Forelimb muscle (tissue), 1 donor: ENCODE data around the gene SIGLEC5. TPM values are rescaled to one million over a fixed set of nuclear protein-coding genes. Genes with fewer than 3 reads are reported as not detected.
A peak's percentile ranks its signal among the peaks of the same experiment; 100 is the strongest.

ENCODE experiments used
- DNase-seq: peaks from one replicate; pipeline ENCODE4 v3.0.0-alpha.2; 2013; ENCODE audit warnings: low read depth
- polyA plus RNA-seq: library from polyadenylated mRNA; unstranded; fragments of 120-200 nt; gene quantifications from one replicate; pipeline ENCODE4 v1.2.1, GENCODE V29; 2013; ENCODE audit not compliant: insufficient read length

Gene SIGLEC5
- polyA plus RNA-seq, 1 donor: 0.71 TPM

DNA sequence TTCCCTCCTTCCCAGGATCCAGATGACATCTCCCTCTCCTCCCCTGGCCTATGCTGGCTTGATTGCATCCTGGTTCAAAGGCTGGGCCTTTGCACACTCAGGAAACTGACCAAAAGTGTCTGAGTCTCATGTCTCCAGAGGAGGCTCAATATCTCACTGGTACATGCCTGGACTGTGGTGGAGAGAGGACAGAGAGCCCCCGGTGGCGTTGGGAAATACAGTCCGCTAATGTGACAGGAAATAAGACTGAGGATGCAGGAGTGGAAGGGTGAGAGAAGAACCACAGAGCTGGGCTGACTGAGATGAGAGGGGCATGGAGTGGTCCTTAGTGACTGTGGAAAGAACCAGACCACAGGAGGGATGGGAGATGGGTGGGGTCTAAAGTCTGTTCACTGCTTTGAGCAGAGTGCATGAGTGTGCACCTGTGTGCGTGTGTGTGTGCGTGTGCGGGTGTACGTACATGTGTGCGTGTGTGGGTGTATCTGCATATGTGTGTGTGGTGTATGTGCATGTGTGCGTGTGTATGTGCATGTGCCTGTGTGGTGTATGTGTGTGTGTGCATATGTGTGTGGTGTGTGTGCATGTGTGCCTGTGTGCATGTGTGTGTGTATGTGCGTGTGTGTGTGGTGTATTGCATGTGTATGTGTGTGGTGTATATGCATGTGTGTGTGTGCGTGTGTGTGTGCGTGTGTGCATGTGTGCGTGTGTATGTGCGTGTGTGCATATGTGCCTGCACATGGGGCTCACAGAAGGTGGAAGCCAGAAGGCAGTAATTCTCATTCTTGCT is 1.9 kb downstream of the SIGLEC5 start:
- no peak for DNase-seq

DNA sequence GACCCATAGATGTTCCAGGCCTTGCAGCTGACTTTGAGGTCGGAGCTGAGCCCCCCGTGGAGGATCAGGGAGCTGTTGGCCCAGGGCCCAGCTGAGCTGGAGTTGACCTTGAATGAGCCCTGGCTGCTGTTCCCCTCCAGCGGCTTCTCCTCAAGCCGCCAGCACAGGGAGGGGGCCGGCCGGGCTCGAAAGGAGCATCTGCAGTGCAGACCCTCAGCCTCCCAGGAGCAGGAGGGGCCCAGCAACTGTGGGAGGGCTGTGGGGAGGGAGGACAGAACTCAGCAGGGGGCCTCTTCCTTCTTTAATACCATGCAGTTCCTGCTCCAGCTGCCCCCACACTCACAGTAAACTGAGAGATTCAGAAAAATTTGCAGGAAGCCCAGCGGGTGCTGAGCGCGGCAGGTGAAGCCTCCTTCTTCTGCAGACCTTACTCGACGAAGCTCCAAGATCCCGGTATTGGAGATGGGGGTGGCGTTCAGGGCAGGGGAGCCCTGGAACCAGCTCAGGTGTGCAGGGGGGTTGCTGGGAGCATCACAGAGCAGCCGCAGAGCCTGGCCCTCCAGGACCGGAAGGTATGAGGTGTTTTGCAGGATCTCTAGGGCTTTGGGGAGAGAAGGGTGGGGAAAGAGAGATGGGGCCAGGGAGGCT is 2.6 kb downstream of the SIGLEC5 start:
- no peak for DNase-seq

DNA sequence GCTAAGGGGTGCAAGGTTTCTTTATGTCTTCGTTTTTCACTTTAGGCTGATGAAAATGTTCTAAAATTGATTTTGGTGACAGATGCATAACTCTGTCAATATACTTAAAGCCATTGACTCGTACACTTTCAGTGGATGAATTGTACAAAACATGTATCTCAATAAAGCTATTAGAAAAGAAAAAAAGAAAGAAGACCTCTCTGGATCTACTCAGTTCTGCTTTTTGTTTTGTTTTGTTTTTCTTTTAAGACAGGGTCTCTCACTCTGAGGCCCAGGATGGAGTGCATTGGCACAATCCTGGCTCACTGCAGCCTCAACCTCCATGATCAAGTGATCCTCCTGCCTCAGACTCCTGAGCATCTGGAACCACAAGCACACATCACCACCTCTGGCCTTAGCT is 3.5 kb downstream of the SIGLEC5 start:
- no peak for DNase-seq

DNA sequence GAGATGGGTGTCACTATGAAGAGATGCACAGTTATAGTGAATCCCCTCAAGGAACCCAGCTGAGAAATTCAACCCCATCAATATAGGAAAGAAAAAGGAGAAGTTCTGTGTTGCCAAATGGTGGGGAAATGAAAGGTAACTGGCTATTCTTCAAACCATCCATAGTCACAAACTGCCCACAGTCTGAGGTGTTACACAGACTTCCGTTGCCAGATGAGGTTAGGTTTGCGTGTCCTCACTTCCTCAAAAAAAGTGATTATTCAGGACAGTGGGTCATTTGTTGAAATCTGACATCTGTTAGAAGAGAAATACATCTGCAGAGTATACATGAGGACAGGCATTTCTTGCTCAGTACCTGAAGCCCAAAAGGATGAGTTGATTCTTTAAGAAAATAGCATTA is 9.0 kb downstream of the SIGLEC5 start:
- DNase-seq: no peak

DNA sequence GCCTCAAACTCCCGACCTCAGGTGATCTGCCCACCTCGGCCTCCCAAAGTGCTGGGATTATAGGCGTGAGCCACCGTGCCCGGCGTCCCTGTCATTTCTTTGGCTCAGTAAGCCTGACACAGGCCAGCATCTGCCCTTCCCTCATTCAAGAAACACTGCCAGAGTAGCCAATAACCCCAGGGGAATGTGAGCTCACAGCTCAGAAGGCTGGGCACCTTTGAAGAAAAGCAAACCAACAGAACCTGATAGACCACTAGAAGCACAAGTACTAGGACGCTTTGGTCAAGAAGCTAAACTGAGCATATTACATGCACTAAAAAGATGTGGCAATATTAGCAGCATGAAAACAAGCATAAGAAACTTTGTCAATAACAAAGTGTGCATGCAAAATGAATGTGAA is 14.2 kb downstream of the SIGLEC5 start:
- DNase-seq: no peak

DNA sequence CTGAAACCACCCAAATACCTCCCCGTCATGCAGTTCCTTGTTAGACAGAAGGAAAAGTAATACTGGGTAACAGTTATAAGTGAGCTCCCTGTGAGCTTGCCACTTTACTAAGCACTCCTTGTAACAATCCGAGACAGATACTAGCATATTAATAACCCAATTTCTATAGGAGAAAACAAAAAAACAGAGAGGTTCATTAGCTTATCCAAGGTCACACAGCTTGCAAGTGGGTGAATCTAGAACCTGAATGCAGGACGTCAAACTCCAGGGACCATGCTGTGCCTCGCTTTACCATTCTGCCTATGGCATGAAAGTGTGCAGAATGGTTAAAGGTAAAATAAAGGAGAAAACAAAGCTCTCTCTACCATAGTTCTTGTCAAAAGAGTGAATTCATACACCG is 15.4 kb downstream of the SIGLEC5 start:
- no peak for DNase-seq

DNA sequence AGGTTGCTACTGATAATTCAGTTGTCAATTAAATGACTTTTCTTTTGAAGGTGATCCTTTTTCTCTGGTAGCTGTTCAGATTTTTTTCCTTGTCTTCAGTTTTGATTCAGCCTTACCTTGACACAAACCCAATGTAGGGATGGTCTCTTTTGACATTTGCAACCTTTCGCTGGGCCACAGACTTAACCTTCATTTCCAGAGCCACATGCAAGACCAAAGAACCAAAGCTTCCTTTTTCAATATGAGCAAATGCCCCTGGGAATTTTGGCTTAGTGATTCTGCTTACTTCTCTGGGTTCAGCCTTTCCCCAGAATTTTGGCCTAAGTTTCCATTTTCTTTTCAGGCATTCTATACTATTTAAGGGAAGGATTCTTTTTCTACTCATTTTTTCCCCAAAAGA is 19.6 kb downstream of the SIGLEC5 start:
- no peak for DNase-seq

DNA sequence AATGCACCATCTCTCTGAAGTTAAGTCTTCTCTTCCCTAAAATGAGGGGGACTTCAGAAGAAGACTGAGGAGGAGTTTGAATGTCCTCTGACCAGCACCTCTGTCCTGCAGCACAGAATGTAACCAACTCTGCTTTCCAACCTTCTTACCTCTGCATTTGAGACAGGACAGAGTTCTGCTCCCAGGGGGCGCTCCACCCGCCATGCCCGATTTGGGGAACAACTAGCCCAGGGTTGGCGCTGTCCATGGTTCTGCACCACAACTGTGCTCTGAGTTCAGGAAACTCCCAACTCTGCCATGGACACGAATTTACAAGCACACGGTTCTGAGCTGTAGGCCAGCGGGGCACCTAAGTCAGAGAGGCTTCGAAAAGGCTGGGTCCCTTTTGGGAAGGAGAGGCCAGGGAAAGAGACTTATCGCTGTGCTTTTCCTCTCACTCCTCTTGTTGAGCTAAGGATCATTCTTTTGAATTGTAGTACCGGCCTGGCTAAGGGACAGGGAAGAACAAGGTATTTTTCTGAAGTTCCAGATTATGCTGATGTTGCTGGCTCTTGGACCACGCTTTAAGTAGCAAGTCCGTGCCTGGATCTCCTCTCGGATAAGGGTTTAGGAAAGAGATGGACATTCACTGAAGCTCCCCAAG is 22.2 kb downstream of the SIGLEC5 start:
- DNase-seq: no peak

DNA sequence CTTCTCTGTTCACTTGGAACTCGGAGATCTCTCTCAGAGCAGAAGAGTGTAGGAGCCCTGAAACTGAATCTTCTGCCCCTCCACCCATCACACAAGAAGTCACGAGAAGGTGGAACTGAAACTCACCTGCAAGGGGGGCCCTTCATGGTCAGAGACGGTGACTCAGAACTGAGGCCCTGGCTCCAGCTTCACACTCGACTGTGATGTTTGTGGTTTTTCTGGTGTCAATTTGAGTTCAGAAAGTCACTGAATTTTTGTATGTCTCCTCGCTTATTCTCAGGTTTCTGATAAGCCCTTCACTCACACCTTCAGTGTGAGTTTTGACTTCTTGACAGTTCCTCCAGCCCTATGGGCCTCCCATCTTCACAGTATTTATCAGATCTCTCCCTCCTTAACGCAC is 23.1 kb downstream of the SIGLEC5 start:
- no peak for DNase-seq

DNA sequence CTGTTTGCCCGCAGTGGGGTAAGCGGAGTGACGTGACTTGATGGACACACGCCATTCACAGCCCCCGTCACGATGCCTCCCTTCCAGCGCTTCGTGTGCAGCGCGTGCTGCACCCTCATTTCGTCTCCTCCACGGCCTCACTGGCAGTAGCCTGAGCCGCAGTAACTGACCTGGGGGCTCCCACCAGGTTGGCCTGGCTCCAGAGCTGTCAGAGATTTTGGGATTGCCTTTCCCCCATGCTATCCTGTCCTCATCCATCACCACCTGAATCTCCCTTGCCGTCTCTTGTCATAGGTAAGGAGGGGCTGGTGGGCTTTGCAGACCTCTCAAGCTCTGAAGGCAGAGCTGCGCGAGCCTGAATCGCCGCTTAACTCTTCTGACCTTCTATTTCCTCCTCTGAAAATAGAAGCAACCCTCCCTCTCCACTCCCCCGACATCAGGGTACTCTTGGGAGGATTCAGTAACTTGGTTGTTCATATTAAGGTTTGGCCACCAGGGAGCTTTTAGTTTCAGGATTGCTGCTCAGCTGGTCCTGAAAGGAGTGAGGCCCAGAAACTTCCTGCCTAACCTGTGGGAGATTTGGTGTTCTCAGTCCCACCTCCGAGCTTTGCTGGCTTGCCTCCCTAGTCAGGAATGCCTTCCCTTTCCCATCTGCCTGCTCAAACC is 27.9 kb downstream of the SIGLEC5 start:
- no peak for DNase-seq

DNA sequence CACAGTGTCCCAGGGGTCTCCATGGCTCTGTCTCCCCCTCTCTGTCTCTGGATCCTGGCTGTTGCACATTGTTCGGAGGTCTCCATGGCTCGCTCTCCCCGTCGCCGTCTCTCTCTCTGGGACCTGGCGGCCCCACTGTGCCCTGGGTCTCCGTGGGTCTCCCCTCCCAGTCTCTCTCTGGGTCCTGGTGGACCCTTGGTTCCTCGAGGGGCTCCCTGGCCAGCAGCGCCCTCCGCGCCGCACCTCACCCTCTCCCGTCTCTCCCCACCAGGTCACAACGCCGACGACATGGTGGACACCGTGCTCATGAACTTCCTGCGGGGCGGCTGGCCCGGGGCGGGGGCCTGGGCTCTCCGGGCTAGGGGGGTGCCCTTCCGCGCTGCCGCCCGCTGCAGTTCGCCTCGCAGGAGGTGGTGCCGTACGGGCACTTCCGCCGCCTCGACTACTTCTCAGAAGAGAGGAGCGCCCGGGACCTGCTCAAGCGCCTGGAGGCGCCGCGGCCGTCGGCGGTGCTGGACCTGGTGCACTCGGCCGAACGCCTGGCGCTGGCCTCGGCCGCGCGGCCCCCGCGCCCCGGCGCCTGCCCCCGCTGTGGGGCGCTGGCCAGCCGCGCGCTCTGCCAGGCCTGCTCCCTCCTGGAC is 29.1 kb downstream of the SIGLEC5 start:
- no peak for DNase-seq

DNA sequence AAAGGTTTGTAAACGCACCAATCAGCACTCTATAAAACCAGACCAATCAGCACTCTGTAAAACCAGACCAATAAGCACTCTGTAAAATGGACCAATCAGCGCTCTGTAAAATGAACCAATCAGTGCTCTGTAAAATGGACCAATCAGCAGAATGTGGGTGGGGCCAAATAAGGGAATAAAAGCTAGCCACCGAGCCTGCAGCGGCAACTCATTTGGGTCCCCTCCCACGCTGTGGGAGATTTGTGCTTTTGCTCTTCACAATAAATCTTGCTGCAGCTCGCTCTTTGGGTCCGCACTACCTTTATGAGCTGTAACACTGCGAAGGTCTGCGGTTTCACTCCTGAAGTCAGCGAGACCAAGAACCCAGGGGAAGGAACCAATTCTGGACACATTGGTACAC is 31.1 kb downstream of the SIGLEC5 start:
- DNase-seq: no peak

DNA sequence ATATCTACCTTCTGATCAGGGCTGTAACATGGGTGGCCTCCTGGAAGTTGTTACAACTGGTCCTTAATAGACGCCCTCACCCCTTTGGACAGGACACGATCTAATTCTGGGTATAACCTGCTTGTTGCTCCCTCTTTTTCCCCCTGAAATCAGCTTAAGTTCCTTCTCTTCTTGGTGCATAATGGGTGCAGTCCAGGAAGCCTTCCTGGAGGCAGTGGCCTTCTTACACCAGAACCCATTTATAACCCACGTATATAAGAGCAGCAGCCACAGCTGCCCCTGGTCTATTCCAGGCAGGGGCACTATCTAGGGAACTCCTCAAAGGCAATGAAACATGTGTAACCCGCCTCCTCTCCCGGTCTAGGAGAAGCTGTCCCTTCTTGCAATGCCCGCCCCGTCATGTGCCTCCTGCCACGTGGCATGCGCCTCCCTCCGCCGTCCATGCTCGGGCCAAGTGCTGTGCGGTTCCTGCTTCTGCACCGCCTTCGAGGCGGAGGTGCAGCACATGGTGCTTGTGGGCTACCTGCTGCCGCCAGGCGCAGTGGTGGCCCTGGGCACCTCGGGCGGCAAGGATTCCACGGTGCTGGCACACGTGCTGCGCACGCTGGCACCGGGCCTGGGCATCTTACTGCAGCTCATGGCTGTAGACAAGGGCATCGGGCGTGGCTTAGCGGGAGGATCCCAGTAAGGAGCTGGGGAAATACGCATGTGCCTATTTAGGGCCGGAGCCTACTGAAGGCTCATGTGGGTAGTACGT is 31.9 kb downstream of the SIGLEC5 start:
- no peak for DNase-seq

DNA sequence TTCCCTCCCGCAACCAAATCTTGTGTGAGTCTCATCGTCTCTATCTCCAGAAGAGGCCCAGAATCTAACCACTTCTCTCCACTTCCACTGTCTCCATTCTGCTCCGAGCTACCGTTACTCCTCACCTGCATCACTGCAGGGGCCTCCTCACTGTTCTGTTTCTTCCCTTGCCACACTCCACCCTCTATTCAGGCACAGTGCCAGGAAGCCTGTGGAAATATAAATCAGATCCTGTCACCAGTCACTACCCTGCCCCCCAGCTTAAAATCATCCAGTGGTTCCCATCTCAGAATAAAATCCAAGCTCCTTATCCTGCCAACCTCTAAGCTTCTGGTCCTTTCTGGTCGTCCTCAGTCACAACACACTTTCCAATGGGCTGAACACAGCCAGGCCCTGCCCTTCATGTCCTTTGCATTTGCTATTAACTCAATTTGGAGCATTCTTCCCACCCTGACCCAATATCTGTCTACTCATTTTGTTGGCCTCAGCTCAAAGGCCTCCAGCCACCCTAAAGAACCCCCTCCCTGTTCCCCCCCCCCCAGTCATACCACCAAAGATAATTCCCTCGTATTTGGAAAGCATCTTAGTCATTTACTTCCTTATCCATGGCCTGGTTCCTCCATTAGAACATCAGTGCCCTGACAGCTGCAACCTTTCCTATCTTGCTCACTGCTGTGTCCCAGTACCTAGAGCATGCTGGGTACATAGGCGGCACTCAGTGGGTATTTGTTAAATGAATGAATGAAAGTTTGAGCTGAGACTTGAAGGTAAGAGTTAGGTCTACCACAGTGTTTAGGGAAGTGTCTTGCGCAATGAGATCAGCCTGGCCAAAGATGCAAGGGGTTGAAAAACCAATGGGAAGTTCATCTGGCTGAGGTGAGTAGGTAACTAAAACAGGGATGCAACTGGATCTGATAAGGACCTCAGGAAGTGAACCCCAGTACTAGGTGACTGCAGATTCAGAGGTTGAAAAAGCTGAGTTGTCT is 34.7 kb downstream of the SIGLEC5 start:
- DNase-seq: no peak

DNA sequence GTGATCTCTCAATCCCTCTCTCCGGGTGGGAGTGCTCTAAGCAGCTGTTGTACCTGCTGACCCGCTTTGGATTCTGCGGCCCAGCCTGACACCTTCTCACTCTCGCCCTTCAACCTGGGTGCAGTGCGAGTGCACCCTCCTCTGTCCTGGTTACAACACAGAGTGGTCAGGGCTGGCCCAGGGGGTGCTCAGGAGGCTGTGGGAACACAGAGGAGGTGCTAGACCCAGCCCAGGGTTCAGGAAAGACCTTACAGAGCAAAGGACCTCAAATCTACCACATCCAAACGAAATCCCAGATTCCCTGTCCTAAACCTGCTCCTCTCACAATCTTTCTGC is 35.5 kb downstream of the SIGLEC5 start:
- DNase-seq: no peak

DNA sequence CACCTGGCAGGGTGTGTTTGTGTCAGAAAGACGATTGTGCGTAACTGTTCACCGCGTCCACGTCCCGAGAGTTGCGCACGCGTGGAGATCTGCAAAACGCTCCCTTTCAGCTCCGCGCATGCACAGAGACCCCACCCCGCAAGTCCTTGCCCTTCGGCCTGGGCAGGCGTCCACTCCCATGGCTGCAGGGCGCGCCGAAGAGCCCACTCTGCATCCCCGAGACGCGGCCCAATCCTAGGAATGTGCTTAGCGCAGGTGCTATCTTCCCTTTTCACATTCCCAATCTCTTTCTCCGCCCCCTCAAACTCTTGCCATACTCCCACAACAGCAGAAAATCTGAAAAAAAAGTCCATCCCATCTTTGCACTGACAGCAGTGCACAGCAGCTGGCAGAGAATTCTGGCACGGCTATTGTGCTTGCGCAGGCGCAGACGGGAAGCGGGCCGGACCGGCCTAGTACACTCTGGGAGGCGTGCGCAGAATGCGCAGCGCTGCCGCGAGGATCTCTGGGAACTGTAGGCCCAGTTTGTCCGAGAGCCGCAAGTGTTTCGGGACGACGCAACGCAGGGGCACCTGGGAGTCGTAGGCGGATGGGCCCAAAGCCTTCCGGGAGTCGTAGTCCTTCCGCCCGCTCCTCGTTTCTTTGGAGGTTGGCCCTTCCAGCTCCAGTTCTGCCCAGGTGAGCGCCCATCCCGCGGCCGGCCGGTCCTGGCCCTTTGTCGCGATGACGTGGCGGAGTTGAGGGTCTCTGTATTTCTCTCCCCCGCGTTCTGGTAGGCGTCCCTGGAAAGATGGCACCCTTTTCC is 36.0 kb downstream of the SIGLEC5 start:
- peak; percentile 98 for DNase-seq

DNA sequence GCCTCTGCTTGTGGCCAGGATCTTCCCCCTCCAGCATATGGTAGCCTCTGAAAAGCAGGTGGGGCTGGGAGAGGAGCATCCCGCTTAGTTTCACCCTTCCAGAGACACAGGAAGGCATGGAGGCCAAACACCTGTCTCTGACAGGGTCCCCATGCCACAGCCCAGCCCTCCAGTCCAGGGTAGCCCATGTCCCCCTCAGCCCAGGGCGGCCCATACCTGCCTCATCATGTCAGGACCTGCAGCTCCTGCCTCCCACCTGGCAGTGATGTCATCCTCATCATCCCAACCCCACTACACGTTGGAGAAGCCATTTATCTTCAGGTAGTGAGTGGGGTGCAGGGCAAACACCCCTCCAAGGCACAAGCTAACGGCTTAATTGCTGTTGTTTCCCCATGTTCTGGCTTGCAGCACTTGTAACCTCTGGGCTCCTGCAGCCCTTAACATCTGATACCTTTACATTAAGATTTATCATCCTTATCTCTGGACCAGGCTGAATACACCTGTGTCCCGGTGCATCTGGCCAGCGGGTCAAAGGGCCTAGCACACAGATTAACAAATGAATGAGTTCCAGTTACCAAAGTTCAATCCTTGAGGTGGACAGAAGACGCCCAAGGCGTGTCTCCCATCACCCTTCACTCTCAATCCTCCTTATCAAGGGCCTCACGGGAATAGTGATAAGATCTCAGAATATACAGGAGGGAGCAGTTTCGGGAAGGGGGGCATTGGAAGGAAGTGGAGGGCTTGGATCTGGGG is 36.9 kb downstream of the SIGLEC5 start:
- DNase-seq: no peak

DNA sequence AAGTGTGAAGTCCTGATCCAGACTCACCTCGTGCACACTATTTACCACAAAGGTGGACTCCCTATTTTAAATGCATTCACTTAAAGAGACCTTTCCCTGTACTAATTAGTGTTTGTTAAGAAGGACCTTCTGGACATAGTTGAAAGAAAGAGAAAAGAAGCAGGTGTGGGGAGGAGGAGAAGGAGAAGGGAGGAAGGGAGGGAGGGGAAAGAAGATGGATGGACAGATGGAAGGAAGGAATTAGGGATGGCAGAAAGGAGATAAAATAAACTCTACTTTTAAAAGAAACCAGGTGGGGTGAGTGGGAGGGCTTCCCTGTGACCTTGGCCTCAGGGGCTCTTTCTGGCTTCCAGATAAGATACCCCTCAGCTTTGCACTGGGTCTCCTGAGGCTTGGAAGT is 37.7 kb downstream of the SIGLEC5 start:
- no peak for DNase-seq

DNA sequence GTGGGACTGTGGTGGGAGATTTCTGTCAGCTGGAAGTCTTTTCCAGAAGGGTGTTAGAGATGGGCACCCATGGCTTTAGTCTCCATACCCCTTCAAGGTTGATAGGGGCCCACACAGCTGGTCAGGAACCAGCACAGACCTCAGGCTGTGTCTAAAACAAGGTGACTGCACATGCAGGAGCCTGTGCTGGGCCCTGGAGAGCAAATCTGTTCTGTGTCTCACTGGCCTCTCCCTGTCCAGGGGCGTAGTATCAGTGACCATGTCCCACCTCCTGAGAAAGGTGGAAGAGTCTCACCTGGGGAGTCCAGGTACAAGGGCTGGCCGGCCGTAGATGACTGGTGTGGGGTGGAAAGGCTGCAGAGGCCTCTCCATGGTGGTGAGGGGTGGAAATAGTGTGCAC is 39.8 kb downstream of the SIGLEC5 start:
- no peak for DNase-seq
